Epithelial cell of esophagus (primary cell): ENCODE results near the gene MYH9.

Experiments used
- DNase-seq: peaks from one replicate; pipeline ENCODE4 v3.0.0; 2010; ENCODE audit warnings: low read depth
- H3K4me3 ChIP-seq: 2 replicates; pipeline ENCODE4 v1.5.1; 2011; ENCODE audit warnings: mild to moderate bottlenecking, low read length, control low read depth
- CTCF ChIP-seq: IDR thresholded peaks from 2 replicates; pipeline ENCODE4 v1.5.1; 2011; ENCODE audit warnings: low read depth, mild to moderate bottlenecking, low read length, control low read depth, inconsistent platforms; ENCODE audit not compliant: insufficient read depth; ENCODE audit errors: missing control alignments

MYH9 gene

GRCh38 chr22:36239150-36239400 lies 148.7 kb downstream of the MYH9 start:
- H3K4me3 ChIP-seq = peak overlapping the region; percentile 80

GRCh38 chr22:36238373-36239149 lies 149.2 kb downstream of the MYH9 start:
- peak overlapping the region; percentile 80 for H3K4me3 ChIP-seq
- TF ChIP-seq CTCF = no peak
- no peak for DNase-seq

More at GRCh38 chr22:36239150-36239400, 148.7 kb downstream of the MYH9 start:
- TF ChIP-seq CTCF = no peak
- DNase-seq = no peak

- no peak for DNase-seq
- no peak for TF ChIP-seq CTCF
- H3K4me3 ChIP-seq = peak overlapping the region; percentile 15
Observed at GRCh38 chr22:36237462-36238372, 150.1 kb downstream of the MYH9 start.

GRCh38 chr22:36236388-36237319 lies 151.1 kb downstream of the MYH9 start:
- H3K4me3 ChIP-seq = no peak overlapping the region
- DNase-seq = peak; percentile 51
- TF ChIP-seq CTCF = no peak

- DNase-seq = no peak
- H3K4me3 ChIP-seq = no peak overlapping the region
- TF ChIP-seq CTCF = no peak
Observed at GRCh38 chr22:36235585-36235984, 152.2 kb downstream of the MYH9 start.

GRCh38 chr22:36234919-36235318 lies 152.8 kb downstream of the MYH9 start:
- TF ChIP-seq CTCF = no peak
- DNase-seq = no peak
- H3K4me3 ChIP-seq = no peak overlapping the region
